HepG2 (cell line): ENCODE results near the gene UBE2H. TPM values are rescaled to one million over a fixed set of nuclear protein-coding genes. Genes with fewer than 3 reads are reported as not detected.
A peak's percentile ranks its signal among the peaks of the same experiment; 100 is the strongest.

ENCODE experiments used
- BCL6 ChIP-seq: IDR thresholded peaks from 2 replicates; pipeline ENCODE4 v1.6.1; 2016; ENCODE audit warnings: missing genetic modification reagents, missing compliant biosample characterization
- ETV5 ChIP-seq: IDR thresholded peaks from 2 replicates; pipeline ENCODE4 v1.6.1; 2018; ENCODE audit warnings: missing biosample characterization, missing genetic modification reagents, inconsistent platforms, borderline replicate concordance
- EZH2 ChIP-seq: conservative IDR thresholded peaks from 2 replicates; pipeline ENCODE4 v1.6.1; 2012; ENCODE audit warnings: mild to moderate bottlenecking, low read depth, low read length, moderate library complexity
- FIP1L1 ChIP-seq: fragments of 200-400 bp; formaldehyde crosslinking; IDR thresholded peaks from 2 replicates; pipeline ENCODE4 v1.6.1; 2018; ENCODE audit warnings: low read depth, mild to moderate bottlenecking, low read length, moderate library complexity, borderline replicate concordance; ENCODE audit not compliant: insufficient read depth
- FOXA1 ChIP-seq, 2 experiments: fragments of 450-650 bp in 1 of 2; sonication (generic) in 1 of 2; formaldehyde crosslinking in 1 of 2; IDR thresholded peaks; 2 replicates each; pipeline versions ENCODE4 v1.4.0 to v1.6.1; 2016 to 2020; ENCODE audit warnings: missing genetic modification reagents in 1 of 2
- FOXP1 ChIP-seq, 2 experiments: fragments of 450-650 bp in 1 of 2; IDR thresholded peaks; 2 replicates each; pipeline ENCODE4 v1.6.1; 2017 to 2018; ENCODE audit warnings: antibody characterized with exemption in 1 of 2
- HMG20A ChIP-seq: IDR thresholded peaks from 2 replicates; pipeline ENCODE4 v1.6.1; 2016; ENCODE audit warnings: borderline replicate concordance
- HMG20B ChIP-seq: conservative IDR thresholded peaks from 2 replicates; pipeline ENCODE4 v1.6.1; 2016; ENCODE audit warnings: missing genetic modification reagents, missing compliant biosample characterization
- JARID2 ChIP-seq: sonication (generic); formaldehyde crosslinking; IDR thresholded peaks from 2 replicates; pipeline ENCODE4 v1.8.1; 2023; ENCODE audit warnings: missing genetic modification reagents, inconsistent platforms; ENCODE audit not compliant: insufficient replicate concordance
- KAT8 ChIP-seq: IDR thresholded peaks from 2 replicates; pipeline ENCODE4 v1.6.1; 2016; ENCODE audit warnings: missing genetic modification reagents, missing compliant biosample characterization
- KDM1A ChIP-seq: IDR thresholded peaks from 2 replicates; pipeline ENCODE4 v1.6.1; 2016; ENCODE audit warnings: missing compliant biosample characterization
- MED1 ChIP-seq: sonication (generic); formaldehyde crosslinking; IDR thresholded peaks from 2 replicates; pipeline ENCODE4 v1.4.0; 2020; ENCODE audit warnings: missing genetic modification reagents
- MXD4 ChIP-seq: IDR thresholded peaks from 2 replicates; pipeline ENCODE4 v1.6.1; 2016; ENCODE audit warnings: mild to moderate bottlenecking, missing biosample characterization, missing genetic modification reagents
- NFKBIZ ChIP-seq: IDR thresholded peaks from 2 replicates; pipeline ENCODE4 v1.6.1; 2018; ENCODE audit warnings: missing genetic modification reagents, missing compliant biosample characterization
- NR2F1 ChIP-seq, 2 experiments: fragments of 450-650 bp in 1 of 2; formaldehyde crosslinking in 1 of 2; IDR thresholded peaks; 2 replicates each; pipeline versions ENCODE4 v1.5.0 to v1.6.1; 2016 to 2020; ENCODE audit warnings: mild to moderate bottlenecking in 1 of 2, missing compliant biosample characterization in 1 of 2, missing genetic modification reagents in 1 of 2, moderate library complexity in 1 of 2
- SAP130 ChIP-seq: IDR thresholded peaks from 2 replicates; pipeline ENCODE4 v1.6.1; 2016; ENCODE audit warnings: low read depth
- SMAD3 ChIP-seq: sonication (generic); formaldehyde crosslinking; IDR thresholded peaks from 2 replicates; pipeline ENCODE4 v1.4.0; 2020; ENCODE audit warnings: missing genetic modification reagents
- SMC3 ChIP-seq: IDR thresholded peaks from 2 replicates; pipeline ENCODE4 v1.6.1; 2011; ENCODE audit warnings: low read length, improper control_type of control experiment
- TMF1 ChIP-seq: sonication (generic); formaldehyde crosslinking; IDR thresholded peaks from 2 replicates; pipeline ENCODE4 v1.8.1; 2022; ENCODE audit warnings: low read depth, missing genetic modification reagents
- ZFP82 ChIP-seq: sonication (generic); formaldehyde crosslinking; IDR thresholded peaks from 2 replicates; pipeline ENCODE4 v1.5.1; 2020; ENCODE audit warnings: mild to moderate bottlenecking, missing genetic modification reagents, borderline replicate concordance
- ZKSCAN8 ChIP-seq: IDR thresholded peaks from 2 replicates; pipeline ENCODE4 v1.6.1; 2016; ENCODE audit warnings: borderline replicate concordance, missing genetic modification reagents, missing compliant biosample characterization
- ZNF598 ChIP-seq: sonication (generic); formaldehyde crosslinking; IDR thresholded peaks from 2 replicates; pipeline ENCODE4 v1.5.1; 2020; ENCODE audit warnings: mild to moderate bottlenecking, missing genetic modification reagents, borderline replicate concordance
- ZNF629 ChIP-seq: sonication (generic); formaldehyde crosslinking; conservative IDR thresholded peaks from 2 replicates; pipeline ENCODE4 v1.5.0; 2020; ENCODE audit warnings: missing genetic modification reagents
- polyA plus RNA-seq, 8 experiments: library from polyadenylated mRNA; depleted of rRNA in 3 of 8; stranded (reverse) in 7 of 8; unstranded in 1 of 8; fragments of >200 nt; fragmentation: Illumina TruSeq in 4 of 8; extraction: Trizol in 4 of 8; gene quantifications; 2 replicates each; pipeline versions ENCODE4 v1.2.1 to v1.2.3, GENCODE V29; 2011 to 2016; ENCODE audit warnings: low read depth in 4 of 8, missing spikeins in 1 of 8, mixed read lengths in 1 of 8; ENCODE audit not compliant: insufficient read depth in 1 of 8
- total RNA-seq, 5 experiments: library from RNA; depleted of rRNA; stranded (reverse); fragments of >200 nt; fragmentation: Illumina TruSeq; extraction: Trizol; gene quantifications; 2 replicates each; pipeline ENCODE4 v1.2.3, GENCODE V29; 2016; ENCODE audit warnings: low read depth in 1 of 5
- TF ChIP-seq, protein P1 (sequence below): sonication (generic); formaldehyde crosslinking; IDR thresholded peaks from 2 replicates; pipeline ENCODE4 v1.4.0; 2020; ENCODE audit warnings: missing genetic modification reagents, borderline replicate concordance
- TF ChIP-seq, protein P2 (sequence below): fragments of 450-650 bp; IDR thresholded peaks from 2 replicates; pipeline ENCODE4 v1.6.1; 2017; ENCODE audit warnings: mild to moderate bottlenecking

The UBE2H gene
- total and polyA plus RNA-seq, 2 of the 13 experiments (the other 11 are each of a cell fraction or from before 2014, with no cell fraction given) = 15.5 to 40.1 TPM

DNA sequence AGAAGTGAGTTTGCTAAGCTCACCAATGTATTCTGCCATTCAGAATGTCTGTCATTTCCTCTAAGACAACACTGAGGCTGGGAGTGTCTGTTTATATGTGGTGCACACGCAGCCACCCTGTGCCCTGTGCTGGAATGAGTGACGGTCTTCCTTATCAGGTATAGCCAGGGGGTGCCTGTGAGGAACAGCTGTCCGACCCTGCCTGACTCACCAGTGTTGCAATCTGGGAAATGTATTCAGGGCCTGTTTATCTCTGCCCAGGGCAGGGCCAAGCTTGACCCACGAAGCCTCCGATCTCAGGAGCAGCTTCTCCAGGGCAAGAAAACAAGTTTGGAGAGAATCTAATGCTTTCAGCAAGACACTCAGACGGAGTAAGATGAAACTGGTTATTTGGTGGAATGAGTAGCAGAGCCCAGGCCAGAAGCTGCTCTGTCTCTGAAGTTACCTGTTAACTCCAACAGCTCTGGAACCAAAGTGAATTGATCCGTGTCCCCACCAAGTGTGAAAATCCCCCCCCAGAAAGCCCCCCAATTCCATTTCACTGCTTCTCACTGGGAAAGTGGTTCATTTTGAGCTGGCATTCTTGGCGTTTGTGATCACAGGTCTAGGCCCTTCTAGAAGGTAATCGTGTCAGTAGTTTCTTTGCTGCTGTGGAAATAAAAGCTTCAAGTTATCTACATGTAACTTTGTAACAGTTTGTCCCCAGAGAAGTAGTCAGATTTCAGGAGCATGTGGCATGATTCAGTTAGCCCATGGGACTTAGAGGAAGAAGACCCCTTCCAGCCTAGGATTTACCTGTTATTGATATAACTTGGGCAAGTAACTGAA lies 6.1 kb upstream of the UBE2H start (continued):
- TF ChIP-seq HMG20A (CRISPR knock-in tag) (peak; percentile 67; the same call in 1 of the 2 replicates), ETV5 (CRISPR knock-in tag) (peak; percentile 18; the same call in 1 of the 2 replicates), KAT8 (CRISPR knock-in tag) (peak; percentile 82), SAP130 (peak; percentile 93), NR2F1 (CRISPR knock-in tag; IDR thresholded peaks at IDR 0.05) (no peak), FOXP1 (IDR thresholded peaks at IDR 0.05) (no peak), FOXP1 (CRISPR knock-in tag; IDR thresholded peaks at IDR 0.05) (peak; percentile 58; the same call in 1 of the 2 replicates), EZH2 (no peak), MED1 (peak; percentile 70), MXD4 (CRISPR knock-in tag) (0 out of 2 replicates have a peak, but pooled peaks have one; percentile 43), HMG20B (CRISPR knock-in tag) (0 out of 2 replicates have a peak, but pooled peaks have one; percentile 36), SMC3 (0 out of 2 replicates have a peak, but pooled peaks have one; percentile 5), ZNF598 (CRISPR knock-in tag) (0 out of 2 replicates have a peak, but pooled peaks have one; percentile 25), ZFP82 (CRISPR knock-in tag) (no peak), SMAD3 (CRISPR knock-in tag) (0 out of 2 replicates have a peak, but pooled peaks have one; percentile 45), KDM1A (CRISPR knock-in tag) (no peak), BCL6 (CRISPR knock-in tag) (0 out of 2 replicates have a peak, but pooled peaks have one; percentile 17), FOXA1 (IDR thresholded peaks at IDR 0.05) (no peak), FOXA1 (CRISPR knock-in tag; IDR thresholded peaks at IDR 0.05) (peak; percentile 49; the same call in 1 of the 2 replicates), ZNF629 (CRISPR knock-in tag) (no peak), NFKBIZ (CRISPR knock-in tag) (0 out of 2 replicates have a peak, but pooled peaks have one; percentile 23), FIP1L1 (no peak), ZKSCAN8 (CRISPR knock-in tag) (no peak), TMF1 (CRISPR knock-in tag) (no peak), JARID2 (CRISPR knock-in tag) (no peak)
- TF ChIP-seq, protein P1, sequence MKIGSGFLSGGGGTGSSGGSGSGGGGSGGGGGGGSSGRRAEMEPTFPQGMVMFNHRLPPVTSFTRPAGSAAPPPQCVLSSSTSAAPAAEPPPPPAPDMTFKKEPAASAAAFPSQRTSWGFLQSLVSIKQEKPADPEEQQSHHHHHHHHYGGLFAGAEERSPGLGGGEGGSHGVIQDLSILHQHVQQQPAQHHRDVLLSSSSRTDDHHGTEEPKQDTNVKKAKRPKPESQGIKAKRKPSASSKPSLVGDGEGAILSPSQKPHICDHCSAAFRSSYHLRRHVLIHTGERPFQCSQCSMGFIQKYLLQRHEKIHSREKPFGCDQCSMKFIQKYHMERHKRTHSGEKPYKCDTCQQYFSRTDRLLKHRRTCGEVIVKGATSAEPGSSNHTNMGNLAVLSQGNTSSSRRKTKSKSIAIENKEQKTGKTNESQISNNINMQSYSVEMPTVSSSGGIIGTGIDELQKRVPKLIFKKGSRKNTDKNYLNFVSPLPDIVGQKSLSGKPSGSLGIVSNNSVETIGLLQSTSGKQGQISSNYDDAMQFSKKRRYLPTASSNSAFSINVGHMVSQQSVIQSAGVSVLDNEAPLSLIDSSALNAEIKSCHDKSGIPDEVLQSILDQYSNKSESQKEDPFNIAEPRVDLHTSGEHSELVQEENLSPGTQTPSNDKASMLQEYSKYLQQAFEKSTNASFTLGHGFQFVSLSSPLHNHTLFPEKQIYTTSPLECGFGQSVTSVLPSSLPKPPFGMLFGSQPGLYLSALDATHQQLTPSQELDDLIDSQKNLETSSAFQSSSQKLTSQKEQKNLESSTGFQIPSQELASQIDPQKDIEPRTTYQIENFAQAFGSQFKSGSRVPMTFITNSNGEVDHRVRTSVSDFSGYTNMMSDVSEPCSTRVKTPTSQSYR = 0 out of 2 replicates have a peak, but pooled peaks have one; percentile 36
- TF ChIP-seq, protein P2, sequence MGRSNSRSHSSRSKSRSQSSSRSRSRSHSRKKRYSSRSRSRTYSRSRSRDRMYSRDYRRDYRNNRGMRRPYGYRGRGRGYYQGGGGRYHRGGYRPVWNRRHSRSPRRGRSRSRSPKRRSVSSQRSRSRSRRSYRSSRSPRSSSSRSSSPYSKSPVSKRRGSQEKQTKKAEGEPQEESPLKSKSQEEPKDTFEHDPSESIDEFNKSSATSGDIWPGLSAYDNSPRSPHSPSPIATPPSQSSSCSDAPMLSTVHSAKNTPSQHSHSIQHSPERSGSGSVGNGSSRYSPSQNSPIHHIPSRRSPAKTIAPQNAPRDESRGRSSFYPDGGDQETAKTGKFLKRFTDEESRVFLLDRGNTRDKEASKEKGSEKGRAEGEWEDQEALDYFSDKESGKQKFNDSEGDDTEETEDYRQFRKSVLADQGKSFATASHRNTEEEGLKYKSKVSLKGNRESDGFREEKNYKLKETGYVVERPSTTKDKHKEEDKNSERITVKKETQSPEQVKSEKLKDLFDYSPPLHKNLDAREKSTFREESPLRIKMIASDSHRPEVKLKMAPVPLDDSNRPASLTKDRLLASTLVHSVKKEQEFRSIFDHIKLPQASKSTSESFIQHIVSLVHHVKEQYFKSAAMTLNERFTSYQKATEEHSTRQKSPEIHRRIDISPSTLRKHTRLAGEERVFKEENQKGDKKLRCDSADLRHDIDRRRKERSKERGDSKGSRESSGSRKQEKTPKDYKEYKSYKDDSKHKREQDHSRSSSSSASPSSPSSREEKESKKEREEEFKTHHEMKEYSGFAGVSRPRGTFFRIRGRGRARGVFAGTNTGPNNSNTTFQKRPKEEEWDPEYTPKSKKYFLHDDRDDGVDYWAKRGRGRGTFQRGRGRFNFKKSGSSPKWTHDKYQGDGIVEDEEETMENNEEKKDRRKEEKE = no peak
